ENCODE measurements around the gene TMUB1.

- TF ChIP-seq POLR2AphosphoS5 (IDR thresholded peaks at IDR 0.05; ENCODE audit: low read depth, low read length) (no peak), POU2F2 (IDR thresholded peaks at IDR 0.05; ENCODE audit: low read depth, low read length) (no peak), POLR2A (IDR thresholded peaks at IDR 0.05; ENCODE audit: low read depth, low read length) (no peak)
Measured at GRCh38 chr7:151125846-151126481, 42.7 kb upstream of the TMUB1 start.
